Colonic mucosa (tissue), 4 donors: Measurements from ENCODE around the gene C19orf44. TPM values are rescaled to one million over a fixed set of nuclear protein-coding genes. Genes with fewer than 3 reads are reported as not detected.
A peak's percentile ranks its signal among the peaks of the same experiment; 100 is the strongest.

Experiments used
- DNase-seq: peaks from one replicate; pipeline ENCODE4 v3.0.0-alpha.2; 2020
- H3K27ac ChIP-seq: fragments of 200-600 bp; one replicate; pipeline ENCODE4 v1.8.0; 2021
- H3K27me3 ChIP-seq: fragments of 200-600 bp; one replicate; pipeline ENCODE4 v1.8.0; 2021
- H3K36me3 ChIP-seq: fragments of 200-600 bp; one replicate; pipeline ENCODE4 v1.8.0; 2021
- H3K4me1 ChIP-seq: fragments of 200-600 bp; one replicate; pipeline ENCODE4 v1.8.0; 2021; ENCODE audit warnings: mild to moderate bottlenecking
- H3K4me3 ChIP-seq: fragments of 200-600 bp; one replicate; pipeline ENCODE4 v1.8.0; 2021
- H3K9ac ChIP-seq, 2 donors: one replicate each; pipeline ENCODE4 v1.7.0; 2013; ENCODE audit warnings: control low read depth in 2 of 2, low read depth in 2 of 2, low read length in 2 of 2
- H3K9me3 ChIP-seq: fragments of 200-600 bp; one replicate; pipeline ENCODE4 v1.8.0; 2021
- CTCF ChIP-seq: fragments of 200-600 bp; IDR thresholded peaks from one replicate; pipeline ENCODE4 v1.8.0; 2022; ENCODE audit warnings: antibody characterized with exemption, mild to moderate bottlenecking
- intact Hi-C: fragments of 100-400 bp; cut with DNase I; formaldehyde crosslinking; loops from one replicate; pipeline ENCODE4 v1.14.1; 2022
- total RNA-seq, 2 donors: library from RNA; stranded (reverse); fragmentation: NEBNext Ultra II Directional in 1 of 2; extraction: Animal tissue kit (Norgen Biotek cat#: 25700) in 1 of 2; gene quantifications; one replicate each; pipeline ENCODE4 v1.2.1, GENCODE V29; 2021
- donor health status: healthy.
- donor health status: DM: no; HTN: no; CAD: no.
- donor health status: DM: no; HTN: no; CAD: no.

The C19orf44 gene
- total RNA-seq, 2 donors from 2014 or later: 2.4 to 3.2 TPM

GRCh38 chr19:16454351-16454918 is 41.8 kb upstream of the C19orf44 start:
- Histone ChIP-seq H3K27ac (no peak overlapping the region), H3K9ac (no peak overlapping the region), H3K9me3 (no peaks in the 10 kb centered on the region), H3K4me3 (no peak overlapping the region), H3K4me1 (peaks cover 3% of the 10 kb centered on the region), H3K27me3 (no peaks in the 10 kb centered on the region), H3K36me3 (no peaks in the 10 kb centered on the region)
- no peak for TF ChIP-seq CTCF
- intact Hi-C loops: no loop called here
- no peak for DNase-seq

- no peaks in the 10 kb centered on the region for H3K9me3 ChIP-seq
- peaks cover 3% of the 10 kb centered on the region for H3K4me1 ChIP-seq
- no peaks in the 10 kb centered on the region for H3K27me3 ChIP-seq
- TF ChIP-seq CTCF: no peak
- no peak overlapping the region for H3K27ac ChIP-seq
- DNase-seq: no peak
- intact Hi-C loops: no loop called here
- H3K36me3 ChIP-seq: no peaks in the 10 kb centered on the region
- no peak overlapping the region for H3K9ac ChIP-seq
- no peak overlapping the region for H3K4me3 ChIP-seq
These were observed 40.7 kb upstream of the C19orf44 start for GRCh38 chr19:16455489-16455888.

GRCh38 chr19:16456652-16457194 is 39.5 kb upstream of the C19orf44 start:
- Histone ChIP-seq H3K9ac (no peak overlapping the region), H3K27ac (no peak overlapping the region), H3K9me3 (no peaks in the 10 kb centered on the region), H3K36me3 (no peaks in the 10 kb centered on the region), H3K27me3 (no peaks in the 10 kb centered on the region), H3K4me1 (peaks cover 3% of the 10 kb centered on the region), H3K4me3 (no peak overlapping the region)
- intact Hi-C loops: no loop called here
- TF ChIP-seq CTCF: no peak
- no peak for DNase-seq

DNA sequence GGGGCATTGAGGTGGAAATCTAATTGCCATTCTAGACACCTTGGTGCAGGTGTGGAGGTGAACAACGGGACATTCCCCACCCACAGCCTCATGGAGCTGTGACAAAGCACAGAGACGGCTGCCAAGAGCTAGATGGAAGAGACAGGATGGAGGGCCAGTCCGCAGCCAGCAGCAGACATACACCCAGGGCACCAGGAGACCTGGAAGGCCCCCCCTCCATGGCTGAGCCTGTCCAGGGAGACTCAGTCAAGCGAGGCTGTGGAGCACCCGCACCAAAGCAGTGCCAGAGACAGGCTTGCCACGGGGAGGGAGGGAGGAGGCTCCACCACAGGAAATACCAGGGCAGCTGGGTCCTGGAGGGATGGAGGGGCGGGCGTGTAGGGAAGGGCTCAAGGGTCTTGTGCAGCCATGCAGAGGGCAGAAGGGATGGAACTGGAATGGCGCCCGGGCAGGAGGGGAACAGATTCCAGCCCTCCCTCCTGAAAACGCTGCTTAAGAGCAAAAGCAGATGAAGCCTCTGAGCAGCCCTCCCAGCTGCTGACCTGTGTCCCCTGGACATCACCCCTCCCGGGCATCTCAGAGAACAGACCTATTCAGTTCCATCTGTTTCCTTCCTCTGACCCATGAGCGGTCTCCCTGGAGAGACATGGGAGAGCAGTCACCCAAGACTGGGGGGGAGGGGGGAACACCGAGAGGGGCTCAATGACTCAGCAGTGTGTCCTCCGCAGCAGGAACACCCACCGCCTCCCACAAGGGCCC is 38.8 kb upstream of the C19orf44 start:
- H3K27ac ChIP-seq: no peak overlapping the region

DNA sequence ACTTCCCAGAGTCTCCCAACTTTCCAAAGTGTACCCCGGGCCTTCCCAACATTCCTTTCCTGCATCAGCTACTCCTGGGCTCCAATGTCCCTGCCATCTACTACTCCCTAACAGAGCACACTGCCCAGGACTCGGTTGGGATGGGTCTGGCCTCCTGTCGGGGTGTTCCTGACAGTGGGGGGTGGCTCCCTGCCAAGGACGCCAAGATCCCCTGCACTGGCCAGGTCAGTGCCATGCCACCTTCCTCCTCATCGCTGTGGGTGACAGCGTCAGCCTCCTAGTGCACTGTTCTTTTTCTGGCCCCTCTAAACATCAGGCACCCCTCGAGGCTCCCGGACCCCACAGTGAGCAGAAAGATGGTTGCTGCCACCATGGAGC is 38.3 kb upstream of the C19orf44 start:
- Histone ChIP-seq H3K36me3 (no peaks in the 10 kb centered on the region), H3K9me3 (no peaks in the 10 kb centered on the region), H3K4me3 (no peak overlapping the region), H3K27me3 (no peaks in the 10 kb centered on the region), H3K9ac (no peak overlapping the region), H3K4me1 (peaks cover 3% of the 10 kb centered on the region), H3K27ac (no peak overlapping the region)
- intact Hi-C loops: no loop called here
- DNase-seq: no peak
- TF ChIP-seq CTCF: no peak

More for the DNA sequence above, 38.8 kb upstream of the C19orf44 start:
- peaks cover 3% of the 10 kb centered on the region for H3K4me1 ChIP-seq
- DNase-seq: no peak
- H3K27me3 ChIP-seq: no peaks in the 10 kb centered on the region
- H3K36me3 ChIP-seq: no peaks in the 10 kb centered on the region
- intact Hi-C loops: no loop called here
- H3K9me3 ChIP-seq: no peaks in the 10 kb centered on the region
- no peak overlapping the region for H3K4me3 ChIP-seq
- no peak for TF ChIP-seq CTCF
- H3K9ac ChIP-seq: peak overlapping the region in 1 of 2 donors; percentile 24
